ENCODE measurements around the gene ZKSCAN8.

Gene ZKSCAN8

GRCh38 chr6:28206527-28206926 lies 64.8 kb downstream of the ZKSCAN8 start:
- no peak for DNase-seq (ENCODE audit: low read depth in 2 of 2)

- no peak for DNase-seq (ENCODE audit: low read depth in 2 of 2)
Observed at GRCh38 chr6:28206928-28207509, 65.3 kb downstream of the ZKSCAN8 start.

- DNase-seq (ENCODE audit: low read depth in 2 of 2), result no peak
Observed at GRCh38 chr6:28207510-28208110, 65.9 kb downstream of the ZKSCAN8 start.

DNA sequence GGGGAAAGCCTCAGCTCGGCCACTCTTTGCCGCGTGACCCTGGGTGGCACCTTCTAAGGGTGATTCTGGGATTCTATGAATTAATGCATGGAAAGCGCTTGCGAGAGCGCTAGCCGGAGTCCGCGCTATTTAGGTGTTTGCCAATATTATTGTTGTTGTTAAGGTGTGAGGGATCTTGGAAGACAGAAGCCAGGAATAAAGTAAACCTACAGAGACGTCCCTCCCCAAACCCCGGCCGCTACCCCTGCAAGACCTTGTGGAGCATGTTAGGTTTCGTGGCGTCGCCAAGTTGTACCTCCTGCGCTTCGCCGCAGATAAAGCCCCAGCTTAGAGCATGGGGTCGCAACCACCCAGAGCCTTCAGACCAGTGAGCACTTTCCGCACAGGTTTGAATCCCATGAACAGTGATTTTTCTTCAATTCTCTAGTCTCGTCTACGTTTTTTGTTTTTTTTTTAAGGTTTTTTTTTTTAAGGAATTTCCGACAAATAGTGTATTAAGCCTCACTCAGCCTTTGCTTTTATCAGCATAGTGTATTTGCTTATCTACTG lies 66.5 kb downstream of the ZKSCAN8 start:
- no peak for DNase-seq (ENCODE audit: low read depth in 2 of 2)

Data from stimulated activated CD4-positive, alpha-beta T cell treated with anti-CD3 and anti-CD28 coated beads, Interleukin-4, amount 100 ng/mL, for 48 hours (primary cell).